Lower leg skin (tissue), 4 donors: ENCODE data around the gene SH2D4B. TPM values are rescaled to one million over a fixed set of nuclear protein-coding genes. Genes with fewer than 3 reads are reported as not detected.

Experiments
- DNase-seq, 2 donors: peaks; one replicate each; pipeline ENCODE4 v3.0.0-alpha.2; 2019; ENCODE audit warnings: low spot score in 2 of 2
- H3K4me3 ChIP-seq: fragments of 200-600 bp; sonication (generic); 2 replicates; pipeline ENCODE4 v1.5.1; 2017; ENCODE audit warnings: mild to moderate bottlenecking, low read depth; ENCODE audit not compliant: poor library complexity, severe bottlenecking
- POLR2A ChIP-seq, 2 donors: fragments of 450-650 bp; IDR thresholded peaks; one replicate each; pipeline ENCODE4 v1.6.1; 2016 to 2017; ENCODE audit warnings: antibody characterized with exemption in 2 of 2, mild to moderate bottlenecking in 1 of 2, moderate library complexity in 1 of 2
- WGBS, 2 donors: methylation state at CpG; one replicate each; pipeline ENCODE4 v1.1.5; 2018; 5-methylcytosine and 5-hydroxymethylcytosine counted together
- intact Hi-C: fragments of 100-400 bp; cut with DNase I; formaldehyde crosslinking; loops from one replicate; pipeline ENCODE4 v1.15.0; 2023; ENCODE audit warnings: low total_unique reads
- total RNA-seq, 4 donors: library from RNA; depleted of rRNA; stranded (reverse); fragments of >200 nt; gene quantifications; one replicate each; pipeline ENCODE4 v1.1.0, GENCODE V29; 2016
- TF ChIP-seq, protein P1 (sequence below), 3 donors: fragments of 450-650 bp; IDR thresholded peaks; one replicate each; pipeline ENCODE4 v1.5.1; 2016; ENCODE audit warnings: antibody characterized with exemption in 3 of 3, mild to moderate bottlenecking in 3 of 3, moderate library complexity in 2 of 3

Gene SH2D4B
- total RNA-seq, 4 donors from 2014 or later = 0.13 TPM; not detected in 3

DNA sequence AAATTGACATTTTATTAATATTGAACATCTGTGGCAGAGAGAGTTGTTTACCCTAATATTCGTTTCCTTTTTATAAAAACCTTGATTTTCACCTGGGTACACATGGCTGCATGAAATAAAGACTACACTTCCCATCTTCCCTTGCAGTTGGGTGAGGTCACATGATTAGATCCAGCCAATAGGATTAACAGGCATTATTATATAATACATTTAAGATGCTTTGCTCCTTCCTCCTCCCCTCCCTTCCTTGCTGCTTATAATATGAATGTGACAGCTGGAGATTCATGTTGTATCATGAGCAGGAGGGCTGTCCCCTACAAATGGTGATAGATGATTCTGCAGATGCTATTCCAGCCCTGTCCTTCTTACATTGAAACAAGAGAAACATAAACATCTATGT lies 146.6 kb downstream of the SH2D4B start:
- H3K4me3 ChIP-seq = no peak overlapping the region
- DNase-seq = no peak
- intact Hi-C loops = no loop called here
- TF ChIP-seq, protein P1, sequence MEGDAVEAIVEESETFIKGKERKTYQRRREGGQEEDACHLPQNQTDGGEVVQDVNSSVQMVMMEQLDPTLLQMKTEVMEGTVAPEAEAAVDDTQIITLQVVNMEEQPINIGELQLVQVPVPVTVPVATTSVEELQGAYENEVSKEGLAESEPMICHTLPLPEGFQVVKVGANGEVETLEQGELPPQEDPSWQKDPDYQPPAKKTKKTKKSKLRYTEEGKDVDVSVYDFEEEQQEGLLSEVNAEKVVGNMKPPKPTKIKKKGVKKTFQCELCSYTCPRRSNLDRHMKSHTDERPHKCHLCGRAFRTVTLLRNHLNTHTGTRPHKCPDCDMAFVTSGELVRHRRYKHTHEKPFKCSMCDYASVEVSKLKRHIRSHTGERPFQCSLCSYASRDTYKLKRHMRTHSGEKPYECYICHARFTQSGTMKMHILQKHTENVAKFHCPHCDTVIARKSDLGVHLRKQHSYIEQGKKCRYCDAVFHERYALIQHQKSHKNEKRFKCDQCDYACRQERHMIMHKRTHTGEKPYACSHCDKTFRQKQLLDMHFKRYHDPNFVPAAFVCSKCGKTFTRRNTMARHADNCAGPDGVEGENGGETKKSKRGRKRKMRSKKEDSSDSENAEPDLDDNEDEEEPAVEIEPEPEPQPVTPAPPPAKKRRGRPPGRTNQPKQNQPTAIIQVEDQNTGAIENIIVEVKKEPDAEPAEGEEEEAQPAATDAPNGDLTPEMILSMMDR (IDR thresholded peaks at IDR 0.05) = no peak
- TF ChIP-seq POLR2A (IDR thresholded peaks at IDR 0.05) = no peak
- WGBS, 2 donors = 65 to 66% methylated on average over 1 of the region's 1 CpG

DNA sequence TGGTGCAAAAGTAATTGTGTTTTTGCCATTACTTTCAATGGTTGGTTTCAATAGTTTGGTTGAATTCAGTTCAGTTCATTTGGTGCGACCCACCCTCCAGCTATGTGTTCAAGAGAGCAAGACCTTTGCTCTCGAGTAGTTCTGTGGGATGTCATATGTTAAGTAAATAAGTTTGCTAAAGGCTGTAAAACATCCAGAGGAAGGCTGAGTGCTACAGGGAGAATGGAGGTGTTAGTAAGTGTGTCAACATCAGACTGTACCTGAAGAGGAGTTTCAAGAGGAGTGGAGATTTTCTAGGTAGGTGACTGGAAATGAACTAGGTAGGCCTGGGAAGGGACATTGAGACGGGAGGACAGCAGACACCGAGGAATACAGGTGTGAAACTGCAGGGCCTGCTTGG lies 147.7 kb downstream of the SH2D4B start:
- intact Hi-C loops = no loop called here
- no peak for DNase-seq
- TF ChIP-seq, protein P1 (IDR thresholded peaks at IDR 0.05) = no peak
- TF ChIP-seq POLR2A (IDR thresholded peaks at IDR 0.05) = no peak
- no peak overlapping the region for H3K4me3 ChIP-seq
- 88 to 90% methylated on average over 4 of the region's 4 CpGs for WGBS, 2 donors

DNA sequence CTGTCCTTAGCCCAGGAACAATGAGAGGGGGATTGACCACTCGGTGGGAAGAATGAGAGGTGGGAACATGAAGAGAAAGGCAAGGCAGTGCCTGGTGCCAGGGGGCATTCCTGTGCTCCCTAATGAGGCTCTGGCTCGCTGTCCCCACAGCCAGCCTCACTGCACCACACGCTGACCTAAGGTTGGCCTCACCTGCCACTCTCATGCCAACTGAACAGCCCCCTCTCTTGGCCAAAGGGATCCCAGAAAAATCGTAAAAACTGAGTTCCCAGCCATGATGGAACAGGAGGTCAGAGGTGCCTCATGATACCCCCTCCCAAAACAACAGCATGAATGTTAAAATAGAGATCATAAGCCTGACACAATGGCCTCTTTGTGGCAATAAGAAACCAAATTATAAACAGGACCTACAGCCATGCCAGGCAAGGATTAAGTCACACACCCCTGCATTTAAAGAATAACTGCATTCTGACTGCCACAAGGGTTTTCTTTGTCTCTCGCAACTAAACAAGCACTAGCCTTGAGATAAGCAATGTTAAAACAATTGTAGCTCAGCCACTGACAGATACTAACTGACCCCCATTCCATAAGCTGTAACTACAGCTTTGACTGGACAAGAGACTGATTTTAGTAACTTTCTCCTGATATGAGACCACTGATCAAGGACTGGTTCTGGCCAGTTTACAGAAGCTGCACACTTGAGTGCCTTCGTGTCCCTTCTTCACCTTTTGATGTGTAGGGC lies 149.2 kb downstream of the SH2D4B start:
- TF ChIP-seq, protein P1 (IDR thresholded peaks at IDR 0.05) = no peak
- no peak for TF ChIP-seq POLR2A (IDR thresholded peaks at IDR 0.05)
- 72 to 82% methylated on average over 6 of the region's 6 CpGs for WGBS, 2 donors
- DNase-seq = peak in 1 of 2 donors; percentile 64
- H3K4me3 ChIP-seq = no peak overlapping the region
- intact Hi-C loops = no loop called here

DNA sequence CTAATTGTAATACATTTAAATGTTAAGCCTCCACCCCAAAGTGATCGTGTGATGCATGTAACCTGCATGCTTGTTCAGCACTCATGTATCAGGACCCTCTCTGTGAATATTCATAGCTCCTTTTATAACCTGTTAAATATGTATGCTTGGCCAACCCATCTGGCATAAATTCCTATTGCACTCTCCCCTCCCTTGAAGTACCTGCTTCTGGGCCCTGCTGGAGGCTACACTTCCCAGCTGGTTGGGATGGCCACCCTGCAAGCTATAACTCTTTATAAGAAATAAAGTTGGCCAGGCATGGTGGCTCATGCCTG lies 149.7 kb downstream of the SH2D4B start:
- no peak overlapping the region for H3K4me3 ChIP-seq
- 67 to 88% methylated on average over 1 of the region's 1 CpG for WGBS, 2 donors
- intact Hi-C loops = no loop called here
- no peak for DNase-seq
- TF ChIP-seq, protein P1 (IDR thresholded peaks at IDR 0.05) = no peak
- no peak for TF ChIP-seq POLR2A (IDR thresholded peaks at IDR 0.05)

DNA sequence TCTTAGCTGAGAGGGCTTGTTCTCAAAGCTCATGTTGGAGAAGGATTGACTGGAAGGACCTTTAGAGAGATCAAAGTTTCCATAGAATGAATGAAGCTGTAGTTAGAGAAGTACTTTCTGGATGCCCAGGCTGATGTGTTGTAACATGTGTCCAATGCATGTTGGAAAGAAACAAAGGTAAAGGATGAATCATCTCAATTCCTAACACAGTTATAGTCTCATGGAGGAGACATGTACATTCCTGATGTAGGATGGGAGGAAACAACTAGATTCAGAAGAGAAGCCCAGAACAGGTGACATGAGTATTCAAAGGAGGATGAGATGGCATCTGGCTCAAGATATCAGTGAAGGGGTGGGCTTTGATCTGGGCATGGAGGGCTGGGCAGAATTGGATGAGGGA lies 152.7 kb downstream of the SH2D4B start:
- TF ChIP-seq, protein P1 (IDR thresholded peaks at IDR 0.05) = no peak
- TF ChIP-seq POLR2A (IDR thresholded peaks at IDR 0.05) = no peak
- H3K4me3 ChIP-seq = no peak overlapping the region
- DNase-seq = no peak
- intact Hi-C loops = loop anchor here (10.0 kb wide), 1 partner anchor 334 kb away; no protein-coding TSS in a partner anchor

DNA sequence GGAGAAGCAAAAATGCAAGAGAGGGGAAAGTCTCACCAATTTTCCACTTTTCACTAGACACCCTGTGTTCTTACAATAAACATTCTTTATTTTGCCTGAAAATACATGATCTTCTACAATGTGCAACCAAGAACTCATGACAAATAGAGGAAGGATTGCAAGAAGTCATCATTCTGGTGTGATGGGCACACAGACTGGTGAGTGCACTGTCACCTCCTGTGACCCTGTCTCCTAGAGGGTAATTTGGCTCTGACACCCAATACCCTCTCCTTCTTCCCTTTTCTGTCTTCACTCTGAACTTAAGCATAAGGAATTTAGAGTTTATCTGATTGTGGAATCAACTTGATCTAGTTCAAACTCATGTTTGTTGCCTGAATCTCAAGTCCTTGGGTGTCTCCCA lies 153.7 kb downstream of the SH2D4B start:
- intact Hi-C loops = loop anchor here (10.0 kb wide), 1 partner anchor 333 kb away; no protein-coding TSS in a partner anchor
- DNase-seq = no peak
- no peak for TF ChIP-seq POLR2A (IDR thresholded peaks at IDR 0.05)
- TF ChIP-seq, protein P1 (IDR thresholded peaks at IDR 0.05) = no peak
- H3K4me3 ChIP-seq = no peak overlapping the region
